ENCODE results near the gene LPAR3.

The LPAR3 gene

DNA sequence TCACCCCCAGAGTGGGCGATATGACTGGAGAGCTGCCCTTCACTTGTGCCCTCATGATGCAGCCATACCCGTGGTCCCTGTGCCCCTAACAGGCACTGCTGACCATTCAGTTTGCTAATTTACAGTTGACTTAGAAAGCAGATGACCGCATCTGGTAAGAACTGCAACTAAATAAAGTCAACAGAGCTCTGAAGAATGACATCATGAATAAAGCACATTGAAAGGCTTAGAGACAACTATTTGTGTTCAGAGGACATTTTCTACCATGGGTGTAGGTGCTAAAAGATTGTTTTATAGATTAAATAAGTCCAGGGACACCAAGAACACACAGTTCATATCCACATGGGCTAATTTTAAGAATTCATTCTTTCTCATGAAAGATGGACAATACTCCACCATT lies 65.5 kb downstream of the LPAR3 start:
- no peak for DNase-seq (ENCODE audit: low read depth, low spot score)

DNA sequence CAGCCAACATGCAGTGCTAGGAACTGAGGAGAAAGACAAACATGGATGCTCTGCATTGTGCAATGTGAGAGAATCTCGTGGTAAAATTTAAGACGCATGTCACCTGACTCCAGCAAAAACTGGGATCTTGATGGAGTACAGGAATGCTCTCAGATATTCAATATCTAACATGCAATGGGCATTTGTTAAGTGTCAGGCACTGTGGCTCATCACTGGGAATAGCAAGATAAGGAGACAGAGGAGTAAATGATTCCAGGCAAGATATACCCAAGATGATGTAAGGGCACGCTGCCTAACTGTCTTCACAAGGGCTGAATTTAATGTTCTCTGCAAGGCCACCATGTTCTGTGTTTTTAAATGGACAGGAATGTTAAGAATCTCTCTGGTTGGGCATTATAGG lies 67.8 kb downstream of the LPAR3 start:
- DNase-seq (ENCODE audit: low read depth, low spot score), result no peak

DNA sequence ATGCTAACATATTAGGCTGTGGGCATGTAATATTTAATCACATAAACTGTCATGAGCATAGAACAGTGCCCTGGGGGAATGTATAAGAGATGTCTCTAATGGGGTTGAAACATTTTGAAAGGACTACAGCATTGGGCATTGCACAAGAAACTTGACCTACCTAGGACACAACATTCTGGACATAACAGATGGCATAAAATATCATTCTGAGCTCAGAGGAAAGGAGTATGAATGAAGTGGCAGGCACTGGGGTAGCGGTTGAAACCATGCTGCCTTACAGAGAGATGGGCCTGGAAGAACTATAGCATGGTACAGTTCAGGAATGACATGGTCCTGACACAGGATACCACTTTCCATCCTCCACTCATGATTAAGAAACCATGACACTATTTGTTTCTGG lies 69.0 kb downstream of the LPAR3 start:
- DNase-seq (ENCODE audit: low read depth, low spot score), result no peak

DNA sequence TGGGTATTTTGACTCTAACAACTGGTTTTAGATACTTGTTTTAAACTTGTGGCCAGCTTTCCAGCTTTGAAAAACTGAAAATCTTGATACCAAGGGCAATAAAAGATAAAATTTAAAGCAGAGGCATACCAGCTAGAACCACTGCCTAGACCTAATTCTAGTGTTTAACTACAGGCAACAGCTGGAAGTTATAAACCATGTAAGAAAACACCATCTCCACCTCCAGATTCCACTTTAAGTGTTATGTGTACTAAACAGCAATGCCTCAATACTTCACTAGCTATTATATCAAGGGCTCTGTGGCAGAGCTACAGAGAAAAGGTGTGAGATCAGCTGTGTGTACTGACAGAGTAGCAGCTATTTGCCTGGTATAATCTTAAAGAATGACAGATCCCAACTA lies 69.5 kb downstream of the LPAR3 start:
- DNase-seq (ENCODE audit: low read depth, low spot score), result no peak

DNA sequence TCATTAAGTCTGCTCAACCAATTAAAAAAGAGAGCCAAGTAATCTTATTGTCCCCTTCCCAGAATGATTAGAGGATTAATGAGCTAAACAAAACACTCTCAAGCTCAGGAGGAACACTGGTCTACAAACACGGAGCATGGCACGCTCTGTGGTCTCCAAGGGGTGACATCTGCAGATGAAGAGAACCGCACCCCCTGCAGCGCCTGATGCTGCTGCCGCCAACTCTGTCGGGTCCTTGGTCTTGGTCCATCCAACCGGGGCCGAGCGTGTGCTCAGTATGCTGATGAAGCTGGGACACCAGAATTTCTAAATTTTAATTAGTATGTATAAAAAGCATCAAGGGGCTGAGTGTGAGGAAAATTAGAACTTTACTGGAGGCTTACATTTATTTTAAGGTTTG lies 82.7 kb downstream of the LPAR3 start:
- peak; percentile 34 for DNase-seq (ENCODE audit: low read depth, low spot score)

DNA sequence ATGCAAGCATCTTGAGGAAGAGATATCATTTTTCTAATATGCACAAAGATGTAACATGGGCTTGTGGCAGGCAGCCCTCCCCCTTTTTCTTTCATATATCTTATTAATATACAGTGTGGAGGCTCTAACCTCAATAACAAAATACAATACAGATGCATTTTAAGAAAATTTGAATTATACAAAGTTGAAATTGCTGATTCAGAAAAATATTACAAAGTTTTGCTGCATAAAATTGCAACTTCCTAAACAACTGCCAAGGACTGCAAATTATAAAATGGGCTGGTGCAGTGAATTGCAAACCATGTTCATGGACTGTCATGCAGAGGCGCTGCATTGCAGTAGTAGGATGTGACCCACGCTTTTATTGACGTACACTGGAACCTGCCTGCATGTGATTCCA lies 84.0 kb downstream of the LPAR3 start:
- DNase-seq (ENCODE audit: low read depth, low spot score), result no peak

DNA sequence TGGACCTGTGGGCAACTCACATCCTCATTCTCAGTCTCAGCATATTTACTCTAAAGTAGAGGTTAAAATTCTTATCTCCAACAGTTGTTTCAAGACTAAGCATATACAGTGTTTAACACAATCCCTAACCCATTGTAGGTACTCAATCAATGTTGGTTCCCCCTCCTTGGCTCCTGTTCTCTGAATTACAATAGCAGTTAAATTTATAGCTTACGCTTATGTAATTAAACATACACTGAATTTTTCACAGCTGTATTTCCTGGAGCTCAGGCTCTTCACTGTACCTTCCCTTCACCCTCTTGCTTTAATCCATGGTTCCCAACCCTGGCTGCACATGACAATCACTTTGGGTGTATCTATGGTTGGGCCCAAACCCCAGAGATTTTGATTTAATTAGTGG lies 89.4 kb downstream of the LPAR3 start:
- no peak for DNase-seq (ENCODE audit: low read depth, low spot score)

DNA sequence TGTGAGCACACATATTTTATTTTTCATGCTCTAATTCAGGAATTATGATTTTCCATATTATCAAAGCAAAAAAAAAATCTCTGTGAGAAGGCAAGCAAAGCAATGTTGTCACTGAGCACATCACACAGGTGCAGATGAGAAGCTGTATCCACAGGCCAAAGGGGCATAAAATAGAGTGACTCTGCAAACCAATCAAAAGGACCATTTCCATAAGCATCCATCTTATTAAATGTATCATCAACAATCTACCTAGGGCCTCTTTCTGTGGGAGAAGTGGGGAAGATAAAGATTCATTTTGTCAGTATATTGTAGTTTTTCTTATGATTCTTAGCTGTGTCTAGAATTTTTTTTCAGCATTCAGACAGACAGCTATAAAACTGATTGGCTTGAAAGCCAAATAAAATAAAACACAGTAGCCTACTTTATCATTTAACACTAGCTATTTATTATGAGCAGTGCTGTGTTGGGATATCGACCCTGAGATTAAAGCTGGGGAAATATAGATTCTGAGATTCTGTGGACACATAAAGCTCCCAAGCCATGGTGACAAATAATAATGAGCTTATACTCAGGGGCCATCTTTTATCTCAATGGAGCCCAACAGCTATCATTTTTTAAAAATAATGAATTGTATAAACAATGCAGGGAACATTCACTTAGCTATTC lies 90.3 kb downstream of the LPAR3 start:
- no peak for DNase-seq (ENCODE audit: low read depth, low spot score)

DNA sequence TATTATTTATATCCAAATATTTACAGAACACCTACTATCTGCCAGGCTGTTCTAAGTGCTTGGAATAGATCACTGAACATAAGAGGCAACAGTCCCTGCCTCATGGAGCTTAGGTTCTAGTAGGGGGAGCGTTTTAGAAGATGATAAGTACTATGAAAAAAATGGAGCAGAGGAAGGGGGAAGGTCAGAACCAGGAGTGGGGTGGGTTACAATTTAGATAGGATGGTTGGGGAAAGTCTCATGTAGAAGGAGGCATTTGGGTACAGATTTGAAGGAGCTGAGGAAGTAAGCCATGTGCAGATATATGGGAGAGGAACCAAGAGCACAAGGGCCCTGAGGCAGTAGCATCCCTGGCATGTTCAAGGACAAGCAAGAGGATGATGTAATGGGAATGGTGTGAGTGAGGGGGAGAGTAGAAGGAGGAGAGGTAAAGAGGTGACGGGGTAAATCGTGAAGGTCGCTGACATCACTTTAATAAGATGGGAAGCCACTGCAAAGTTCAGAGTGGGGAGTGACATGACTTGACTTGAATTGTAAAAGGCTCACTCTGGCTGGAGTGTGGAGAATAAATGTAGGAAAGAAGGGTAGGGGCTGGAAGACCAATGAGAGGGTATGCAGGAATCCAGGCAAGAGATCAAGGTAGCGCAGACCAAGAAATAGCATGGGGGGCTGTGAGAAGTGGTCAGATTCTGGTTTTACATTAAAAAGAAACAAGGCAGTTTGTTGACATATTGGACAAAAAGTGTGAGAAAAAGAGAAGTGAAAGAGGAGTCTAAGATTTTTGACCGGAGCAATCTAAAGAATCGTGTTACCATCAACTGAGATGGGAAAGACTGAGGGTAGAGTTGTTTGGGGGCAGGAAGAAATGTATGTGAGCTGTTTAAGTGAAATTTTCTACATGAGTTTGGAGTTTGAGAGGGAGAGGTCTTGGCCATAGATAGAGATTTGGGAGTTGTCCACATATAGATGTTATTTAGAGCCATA lies 92.6 kb downstream of the LPAR3 start:
- no peak for DNase-seq (ENCODE audit: low read depth, low spot score)

DNA sequence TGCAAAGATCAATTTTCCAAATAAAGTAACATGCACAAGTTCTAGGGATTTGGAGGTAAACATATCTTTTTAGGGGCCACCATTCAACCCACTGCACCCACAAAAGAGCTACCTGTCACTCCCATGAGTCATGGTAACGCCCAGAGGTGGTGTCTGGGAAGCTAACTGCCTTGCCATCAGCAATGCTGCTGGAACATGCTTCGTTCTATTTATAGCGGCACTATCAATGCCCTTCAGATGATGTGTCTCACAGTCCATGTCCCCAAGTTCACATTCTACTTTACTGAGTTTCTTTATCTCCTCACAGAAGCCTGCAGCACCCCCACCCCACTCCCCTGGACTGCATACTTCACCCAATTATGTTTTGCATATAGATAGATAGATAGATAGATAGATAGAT lies 95.4 kb downstream of the LPAR3 start:
- no peak for DNase-seq (ENCODE audit: low read depth, low spot score)

DNA sequence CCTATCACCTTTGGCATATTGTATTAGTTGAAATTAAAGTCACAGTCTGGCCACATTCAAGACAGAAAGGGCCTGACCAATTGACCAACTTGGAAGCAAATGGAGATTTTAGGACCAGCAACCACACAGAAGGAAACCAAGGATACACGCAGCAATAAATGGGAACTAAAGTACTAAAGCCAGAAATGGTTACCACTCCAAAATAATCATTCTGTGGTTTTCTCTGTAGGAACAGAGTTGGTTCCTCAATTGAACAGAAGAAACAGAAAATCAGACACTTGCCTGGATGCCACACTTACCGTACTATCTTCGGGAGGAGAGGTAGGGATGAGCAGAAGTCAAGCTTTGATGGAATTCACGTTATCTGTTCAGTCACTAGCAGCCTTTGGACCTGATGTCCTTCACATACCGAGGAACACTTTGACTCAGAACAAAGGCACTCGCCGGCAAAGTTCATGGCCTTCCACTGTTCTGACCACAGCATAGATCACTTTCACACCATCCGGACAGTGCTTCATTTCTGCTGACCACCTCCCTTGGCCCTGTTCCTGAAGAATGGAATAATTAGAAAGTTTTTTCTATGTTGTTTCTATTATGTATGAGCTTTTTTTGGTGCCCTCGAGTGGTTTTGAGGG lies 96.9 kb downstream of the LPAR3 start:
- no peak for DNase-seq (ENCODE audit: low read depth, low spot score)

DNA sequence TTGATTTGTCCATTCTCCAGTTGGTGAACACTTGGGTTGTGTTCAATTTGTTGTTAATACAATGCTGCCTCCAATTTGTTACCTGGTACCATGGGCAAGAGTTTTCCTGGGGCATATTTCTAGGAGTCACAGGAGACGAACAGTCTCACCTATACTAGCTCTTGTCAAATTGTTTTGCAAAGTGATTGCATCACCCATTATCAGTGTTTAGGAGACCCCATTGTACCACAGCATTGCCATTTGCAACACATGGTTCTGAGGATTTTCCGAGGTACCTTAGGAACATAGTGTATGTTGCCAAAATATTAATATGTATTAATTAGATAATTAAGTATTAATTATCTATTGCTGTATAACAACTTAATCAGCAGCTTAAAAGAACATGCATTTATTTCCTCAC lies 97.8 kb downstream of the LPAR3 start:
- DNase-seq (ENCODE audit: low read depth, low spot score), result no peak

DNA sequence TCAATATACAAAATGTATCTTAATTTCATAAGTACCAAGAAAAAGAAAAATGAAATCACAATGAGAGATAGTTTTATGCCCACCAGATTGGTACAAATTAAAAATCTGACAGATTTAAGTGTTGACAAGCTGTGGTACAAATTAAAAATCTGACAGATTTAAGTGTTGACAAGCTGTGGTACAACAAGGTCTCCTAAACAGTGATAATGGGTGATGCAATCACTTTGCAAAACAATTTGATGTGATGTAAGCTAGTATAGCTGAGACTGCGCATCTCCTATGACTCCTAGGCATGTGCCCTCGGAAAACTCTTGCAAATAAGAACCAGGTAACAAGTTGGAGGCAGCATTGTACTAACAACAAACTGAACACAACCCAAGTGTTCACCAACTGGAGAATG lies 100.6 kb downstream of the LPAR3 start:
- no peak for DNase-seq (ENCODE audit: low read depth, low spot score)

DNA sequence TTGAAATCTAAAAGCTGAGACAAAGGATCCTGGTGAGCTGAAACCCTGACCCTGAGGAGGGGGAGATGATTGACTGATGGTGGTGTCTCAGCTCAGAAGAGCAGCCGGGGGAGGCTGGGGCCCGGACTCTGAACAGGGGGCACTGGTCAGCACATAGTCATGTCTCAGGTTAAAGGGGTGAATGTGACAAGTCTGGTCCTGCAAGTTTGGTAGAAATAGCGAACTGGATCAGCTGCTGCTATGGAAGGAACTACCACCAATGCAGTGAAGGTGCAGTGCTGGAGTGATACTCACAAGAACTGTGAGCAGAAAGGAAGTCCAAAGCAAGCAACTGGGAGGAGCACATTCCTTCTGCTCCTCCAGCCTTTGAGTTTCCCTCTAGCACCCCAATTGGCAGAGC lies 104.0 kb downstream of the LPAR3 start:
- DNase-seq (ENCODE audit: low read depth, low spot score), result no peak

DNA sequence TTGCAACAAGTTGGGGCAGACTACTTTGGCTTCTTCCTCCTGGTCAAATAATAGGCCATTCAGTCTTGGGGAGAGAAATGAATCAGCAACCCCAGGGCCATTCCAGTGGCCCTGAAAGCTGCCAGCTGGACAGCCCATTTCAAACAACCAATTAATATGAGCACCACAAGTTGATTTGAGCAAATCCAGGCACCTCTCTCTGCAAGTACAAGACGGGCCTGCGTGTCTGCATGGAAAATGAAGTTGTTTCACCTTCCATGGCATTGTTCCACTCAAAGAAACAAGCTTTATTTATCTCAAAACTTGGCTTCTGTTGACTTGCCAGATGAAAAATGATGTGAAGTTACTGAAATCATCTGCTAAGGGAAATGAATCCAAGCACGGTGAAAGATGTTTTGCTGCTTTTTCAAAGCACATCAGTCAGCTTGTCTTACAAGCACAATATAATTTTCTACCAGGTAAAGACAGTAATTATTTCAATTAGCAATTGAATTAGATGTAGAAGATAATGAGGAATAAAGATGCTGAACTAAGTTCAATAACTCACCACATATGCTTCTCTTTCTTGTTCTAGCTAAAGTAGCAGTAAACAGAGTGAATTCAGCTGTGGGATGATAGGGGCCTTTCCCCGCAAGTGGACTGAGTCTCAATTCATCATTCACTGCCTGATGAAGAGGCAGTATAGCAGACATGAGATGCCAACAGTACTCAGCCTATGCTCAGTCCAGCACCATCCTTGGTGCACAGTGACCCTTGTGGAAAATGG lies 107.6 kb downstream of the LPAR3 start:
- DNase-seq (ENCODE audit: low read depth, low spot score), result peak; percentile 6

DNA sequence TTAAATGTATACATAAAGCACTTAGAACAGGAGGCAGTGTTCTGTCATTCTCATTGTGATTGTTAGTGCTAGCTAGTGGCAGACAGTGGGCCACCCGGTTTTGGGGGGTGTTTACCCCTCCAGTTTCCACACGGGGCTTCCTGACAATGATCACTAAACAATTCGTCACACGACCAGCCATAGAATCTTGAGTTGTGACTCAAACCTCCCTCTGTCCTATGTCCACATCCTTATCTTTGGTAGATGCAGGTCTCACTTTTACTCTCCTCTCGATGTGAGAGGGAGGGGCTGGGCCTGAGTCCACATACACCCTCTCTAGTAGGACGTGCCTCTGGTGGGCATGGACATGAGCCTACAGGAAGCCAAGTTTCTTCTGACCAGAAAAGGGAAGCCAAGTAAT lies 110.1 kb downstream of the LPAR3 start:
- no peak for DNase-seq (ENCODE audit: low read depth, low spot score)

DNA sequence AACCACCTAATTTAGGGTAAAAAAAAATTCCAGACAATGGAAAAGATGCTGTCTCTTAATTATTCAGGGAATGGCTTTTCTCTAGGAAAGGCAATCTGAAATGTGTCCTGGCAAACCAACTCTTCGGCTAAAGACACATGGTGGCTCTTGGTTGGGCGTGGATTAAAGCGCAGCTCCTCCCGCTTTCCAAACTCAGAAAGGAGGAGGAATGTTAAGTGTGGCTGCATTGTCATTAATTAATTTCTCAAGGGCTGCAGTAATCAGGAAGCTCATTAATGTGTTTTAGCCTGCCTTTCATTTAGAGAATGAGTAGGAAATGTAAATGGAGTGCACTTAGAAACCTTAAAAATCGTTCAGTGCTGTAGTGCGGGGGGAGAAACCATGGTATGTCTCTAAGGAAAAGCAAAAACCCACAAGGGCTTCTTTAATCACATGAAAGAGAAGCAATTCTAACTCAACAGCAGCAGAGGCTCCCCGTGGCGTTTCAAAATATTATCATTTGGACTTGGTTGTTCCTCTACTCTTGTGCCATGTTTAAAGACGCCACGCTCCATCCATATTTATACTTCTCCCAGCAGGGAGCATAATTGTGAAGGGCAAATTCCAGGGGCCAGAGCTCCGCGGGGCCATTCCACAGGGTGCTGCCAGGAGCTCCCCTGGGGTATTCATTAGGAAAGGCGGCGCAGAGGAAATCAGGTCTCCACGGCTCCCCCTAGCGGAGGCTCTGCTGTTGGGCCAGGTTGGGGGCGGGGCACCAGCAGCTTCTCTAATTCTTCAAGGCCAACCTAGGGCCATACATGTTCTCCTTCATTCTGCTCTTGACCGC lies 110.8 kb downstream of the LPAR3 start:
- DNase-seq (ENCODE audit: low read depth, low spot score), result peak; percentile 85

DNA sequence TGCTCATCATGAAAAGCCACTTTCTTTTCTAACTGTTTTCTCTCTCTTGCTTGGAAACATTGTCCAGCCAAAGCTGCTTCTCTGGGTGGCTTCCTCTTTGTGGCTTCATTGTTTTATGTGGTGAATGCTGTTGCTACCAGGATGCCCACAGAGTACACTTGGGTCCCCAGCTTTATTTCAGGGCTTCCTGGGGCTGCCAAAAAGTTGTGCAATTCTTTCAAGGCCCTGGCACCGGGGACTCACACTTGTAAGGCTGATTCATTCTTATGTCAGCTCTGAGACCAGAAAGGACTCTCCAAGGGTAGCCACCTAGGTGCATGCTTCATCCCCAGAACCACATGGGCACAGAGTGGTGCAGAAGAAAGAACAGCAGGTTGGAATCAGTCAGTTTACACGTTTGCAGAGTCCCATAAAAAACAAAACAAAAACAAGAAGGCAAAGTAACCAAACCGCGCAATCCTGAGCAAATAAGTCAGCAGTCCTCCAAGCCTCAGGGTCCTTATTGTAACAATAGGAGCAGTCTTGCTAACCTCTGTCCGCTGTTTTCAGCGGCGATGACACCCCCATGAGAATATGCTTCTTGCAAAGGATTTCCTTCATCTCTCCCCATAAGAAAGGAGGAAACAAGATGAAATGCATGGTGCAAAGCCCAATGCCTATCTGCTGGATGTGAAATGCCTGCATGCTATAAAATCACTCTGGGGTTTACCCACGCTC lies 112.8 kb downstream of the LPAR3 start:
- peak; percentile 49 for DNase-seq (ENCODE audit: low read depth, low spot score)

DNA sequence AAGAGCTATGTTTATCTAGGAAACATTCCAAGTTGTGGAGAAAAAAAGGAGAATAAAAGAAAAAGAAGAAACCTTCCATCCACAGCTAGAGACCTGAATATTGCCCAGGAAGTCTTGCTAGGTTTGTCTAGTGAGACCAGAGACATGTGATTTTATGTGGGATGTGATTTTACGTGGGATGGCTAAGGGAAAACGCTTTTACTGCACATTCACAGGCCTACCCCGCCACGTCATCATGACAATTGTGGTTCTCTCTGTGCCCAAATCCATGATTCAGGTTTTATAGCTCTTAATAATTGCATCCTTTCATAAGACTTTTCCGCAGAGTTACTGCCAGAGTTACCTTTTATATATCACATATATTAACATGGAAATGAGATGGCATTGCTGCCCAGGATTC lies 116.4 kb downstream of the LPAR3 start:
- DNase-seq (ENCODE audit: low read depth, low spot score), result peak; percentile 25

DNA sequence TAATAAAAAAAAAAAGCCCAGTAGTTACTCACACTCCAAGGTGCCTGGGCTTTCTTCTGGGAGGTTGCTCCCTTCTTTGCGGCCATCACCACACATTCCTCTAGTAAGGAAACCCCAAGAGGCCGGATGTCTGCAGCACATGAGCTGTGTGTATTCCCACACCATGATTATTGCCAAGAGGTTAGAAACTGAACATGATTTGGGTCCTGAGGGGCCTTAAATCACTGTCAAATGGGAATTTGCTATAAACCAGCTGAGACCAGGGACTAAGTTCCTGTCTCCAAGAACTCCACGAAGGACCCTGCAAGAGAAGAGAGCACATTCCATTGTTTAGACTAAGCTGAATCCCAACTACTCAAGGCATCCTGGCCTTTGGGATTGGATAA lies 117.5 kb downstream of the LPAR3 start:
- no peak for DNase-seq (ENCODE audit: low read depth, low spot score)
